GM12874 (cell line): ENCODE data around the gene PREX1.

Source experiments
- TF ChIP-seq, protein P1 (sequence below): IDR thresholded peaks from 2 replicates; pipeline ENCODE4 v1.5.1; 2011; ENCODE audit warnings: low read depth, mild to moderate bottlenecking, control low read depth, low read length, moderate library complexity; ENCODE audit not compliant: insufficient read depth

The PREX1 gene

DNA sequence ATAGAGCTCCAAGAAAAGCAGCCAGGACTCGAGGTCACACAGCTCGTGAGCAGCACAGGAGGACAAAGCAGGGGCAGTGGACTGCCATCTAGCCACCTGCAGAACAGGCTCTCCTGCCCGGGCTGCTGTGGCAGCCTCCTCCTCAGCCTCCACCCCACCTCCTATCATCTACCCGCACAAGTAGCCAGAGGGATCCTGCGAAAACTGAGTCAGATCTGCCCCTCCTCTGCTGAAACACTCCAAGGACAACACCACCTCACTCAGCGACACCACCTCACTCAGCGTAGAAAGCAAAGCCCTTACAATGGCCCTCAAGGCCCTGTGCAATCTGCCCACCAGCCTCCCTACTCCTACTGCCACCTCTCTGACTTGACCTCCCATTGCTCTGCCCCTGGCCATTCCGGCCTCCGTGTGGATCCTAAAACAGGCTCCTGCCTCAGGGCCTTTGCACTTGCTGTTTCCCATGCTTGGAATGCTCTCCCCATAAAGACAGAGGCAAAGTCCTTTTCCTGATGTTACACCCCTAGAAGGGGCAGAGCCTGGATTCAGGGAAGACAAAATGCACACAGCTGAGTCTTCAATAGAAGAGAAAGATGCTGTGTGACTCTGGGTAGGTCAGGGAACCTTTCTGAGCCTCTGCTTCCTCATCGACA, 19.3 kb downstream of the PREX1 start:
- TF ChIP-seq, protein P1, sequence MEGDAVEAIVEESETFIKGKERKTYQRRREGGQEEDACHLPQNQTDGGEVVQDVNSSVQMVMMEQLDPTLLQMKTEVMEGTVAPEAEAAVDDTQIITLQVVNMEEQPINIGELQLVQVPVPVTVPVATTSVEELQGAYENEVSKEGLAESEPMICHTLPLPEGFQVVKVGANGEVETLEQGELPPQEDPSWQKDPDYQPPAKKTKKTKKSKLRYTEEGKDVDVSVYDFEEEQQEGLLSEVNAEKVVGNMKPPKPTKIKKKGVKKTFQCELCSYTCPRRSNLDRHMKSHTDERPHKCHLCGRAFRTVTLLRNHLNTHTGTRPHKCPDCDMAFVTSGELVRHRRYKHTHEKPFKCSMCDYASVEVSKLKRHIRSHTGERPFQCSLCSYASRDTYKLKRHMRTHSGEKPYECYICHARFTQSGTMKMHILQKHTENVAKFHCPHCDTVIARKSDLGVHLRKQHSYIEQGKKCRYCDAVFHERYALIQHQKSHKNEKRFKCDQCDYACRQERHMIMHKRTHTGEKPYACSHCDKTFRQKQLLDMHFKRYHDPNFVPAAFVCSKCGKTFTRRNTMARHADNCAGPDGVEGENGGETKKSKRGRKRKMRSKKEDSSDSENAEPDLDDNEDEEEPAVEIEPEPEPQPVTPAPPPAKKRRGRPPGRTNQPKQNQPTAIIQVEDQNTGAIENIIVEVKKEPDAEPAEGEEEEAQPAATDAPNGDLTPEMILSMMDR = no peak

- TF ChIP-seq, protein P1 = no peak
Measured at GRCh38 chr20:48807586-48808381, 20.0 kb downstream of the PREX1 start.

GRCh38 chr20:48807051-48807450, 20.7 kb downstream of the PREX1 start:
- TF ChIP-seq, protein P1 = no peak

- TF ChIP-seq, protein P1 = no peak
Measured at GRCh38 chr20:48805716-48806115, 22.1 kb downstream of the PREX1 start.

DNA sequence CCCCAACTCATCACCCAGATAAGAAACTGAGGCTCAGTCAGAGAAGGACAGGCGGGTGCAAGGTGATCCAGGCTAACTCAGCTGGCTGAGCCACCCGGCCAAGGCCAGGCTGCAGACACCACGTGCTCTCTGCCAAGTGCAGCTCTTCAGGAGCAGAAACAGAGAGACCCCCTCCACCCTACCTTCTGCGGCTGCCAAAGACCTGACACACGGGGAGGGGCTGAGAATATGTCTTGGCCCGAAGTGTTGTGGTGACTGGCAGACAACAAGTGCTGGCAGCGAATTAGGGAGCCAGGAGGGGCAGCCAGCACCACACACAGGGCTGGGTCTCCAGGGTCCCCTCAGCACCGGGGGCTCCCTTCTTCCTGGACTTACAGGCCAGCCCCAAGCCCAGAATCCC, 22.5 kb downstream of the PREX1 start:
- TF ChIP-seq, protein P1 = no peak

GRCh38 chr20:48804300-48804980, 23.4 kb downstream of the PREX1 start:
- TF ChIP-seq, protein P1 = no peak
